Neural crest cell (in vitro differentiated cells): ENCODE measurements around the gene NR2F1. TPM values are rescaled to one million over a fixed set of nuclear protein-coding genes. Genes with fewer than 3 reads are reported as not detected.
A peak's percentile ranks its signal among the peaks of the same experiment; 100 is the strongest.
"Not testable (repeated sequence)": the region's sequence is repeated elsewhere in the genome, so short reads cannot be mapped to it uniquely, and the experiment has no call there.

Experiments
- DNase-seq: peaks from one replicate; pipeline ENCODE4 v3.0.0; 2021; ENCODE audit warnings: low read depth, mixed read lengths, low spot score
- H3K27ac Mint-ChIP-seq: one replicate; pipeline ENCODE4 v1.8.0; 2021; ENCODE audit warnings: mild to moderate bottlenecking, mixed read lengths; ENCODE audit not compliant: unreplicated experiment
- H3K27me3 Mint-ChIP-seq: 2 replicates; pipeline ENCODE4 v1.8.0; 2021; ENCODE audit warnings: low read depth, mild to moderate bottlenecking, mixed read lengths
- H3K36me3 Mint-ChIP-seq: 2 replicates; pipeline ENCODE4 v1.8.0; 2021; ENCODE audit warnings: low read depth, mild to moderate bottlenecking, mixed read lengths
- H3K4me1 Mint-ChIP-seq: 2 replicates; pipeline ENCODE4 v1.8.0; 2021; ENCODE audit warnings: mixed read lengths
- H3K4me3 Mint-ChIP-seq: one replicate; pipeline ENCODE4 v1.8.0; 2021; ENCODE audit warnings: mild to moderate bottlenecking, mixed read lengths
- H3K9me3 Mint-ChIP-seq: 2 replicates; pipeline ENCODE4 v1.8.0; 2021; ENCODE audit warnings: mixed read lengths
- CTCF ChIP-seq: fragments of 200-600 bp; sonication (generic); conservative IDR thresholded peaks from 2 replicates; pipeline ENCODE4 v1.5.0; 2021; ENCODE audit warnings: antibody characterized with exemption, mild to moderate bottlenecking
- long read RNA-seq: library from polyadenylated mRNA; unstranded; transcript quantifications from one replicate; pipeline ENCODE4 v2.0.0, GENCODE V29; 2020
- total RNA-seq: library from RNA; stranded (reverse); gene quantifications from 2 replicates; pipeline ENCODE4 v1.2.1, GENCODE V29; 2021

The NR2F1 gene
- total RNA-seq = 411 and 426 TPM in 2 replicates
- long read RNA-seq, transcript NR2F1-206 (3 exons, 3,841 nt) = major isoform, 16 of 55 reads
- long read RNA-seq, partial matches to known transcripts = 31 of 55 reads
- long read RNA-seq, other reads (novel, unspliced or antisense) = 8 of 55 reads

GRCh38 chr5:93582677-93583438, at the start of gene NR2F1:
Gene NR2F1, plus strand, starts transcription at chr5:93583222. Its CDS starts 1,802 bp downstream, at chr5:93585024.
- TF ChIP-seq CTCF = no peak
- H3K4me3 Mint-ChIP-seq = no peak within 1 kb of the TSS
- H3K27me3 Mint-ChIP-seq = peaks cover 21% of the 10 kb centered on the region
- peak; percentile 81 for DNase-seq
- H3K9me3 Mint-ChIP-seq = no peaks in the 10 kb centered on the region
- no peak within 1 kb of the TSS for H3K27ac Mint-ChIP-seq
- peaks cover 24% of the 10 kb centered on the region for H3K36me3 Mint-ChIP-seq
- H3K4me1 Mint-ChIP-seq = peaks cover 19% of the 10 kb centered on the region

DNA sequence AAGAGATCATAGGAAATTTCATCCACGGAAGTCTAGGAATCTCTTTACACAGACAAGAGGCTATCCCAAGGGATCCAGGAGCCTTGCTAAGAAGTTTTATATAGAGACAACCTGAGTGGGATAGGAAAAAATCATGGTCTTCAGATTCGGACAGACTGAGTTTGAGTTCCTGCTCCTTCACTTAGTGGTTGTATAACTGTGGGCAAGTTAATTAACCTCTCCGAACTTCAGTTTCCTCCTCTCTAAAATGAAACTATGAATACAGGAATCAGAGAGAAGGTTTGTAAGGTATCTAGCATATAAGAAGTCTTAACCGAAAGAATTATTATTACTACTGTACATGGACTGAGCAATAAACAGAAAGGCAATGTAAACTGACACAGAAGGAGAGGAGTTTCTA, 37.1 kb upstream of the NR2F1 start:
- no peak overlapping the region for H3K27ac Mint-ChIP-seq
- no peak for DNase-seq
- H3K36me3 Mint-ChIP-seq = peaks cover 39% of the 10 kb centered on the region
- no peak overlapping the region for H3K4me3 Mint-ChIP-seq
- H3K4me1 Mint-ChIP-seq = no peaks in the 10 kb centered on the region
- TF ChIP-seq CTCF = no peak
- H3K9me3 Mint-ChIP-seq = peaks cover 3% of the 10 kb centered on the region
- H3K27me3 Mint-ChIP-seq = no peaks in the 10 kb centered on the region

DNA sequence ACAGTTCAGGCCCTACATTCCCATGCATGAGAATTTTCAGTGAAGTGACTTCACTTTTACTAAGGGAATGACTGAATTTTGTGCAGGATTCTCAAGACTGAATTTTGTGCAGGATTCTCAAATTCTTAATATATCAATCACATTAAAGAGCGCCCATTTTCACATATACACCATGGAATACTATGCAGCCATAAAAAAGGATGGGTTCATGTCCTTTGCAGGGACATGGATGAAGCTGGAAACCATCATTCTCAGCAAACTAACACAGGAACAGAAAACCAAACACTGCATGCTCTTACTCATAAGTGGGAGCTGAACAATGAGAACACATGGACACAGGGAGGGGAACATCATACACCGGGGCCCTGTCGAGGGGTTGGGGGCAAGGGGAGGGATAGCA, 33.4 kb upstream of the NR2F1 start:
- not testable (repeated sequence) for H3K4me3 Mint-ChIP-seq, H3K4me1 Mint-ChIP-seq, DNase-seq, H3K9me3 Mint-ChIP-seq, H3K27ac Mint-ChIP-seq, H3K27me3 Mint-ChIP-seq
- peaks cover 33% of the 10 kb centered on the region for H3K36me3 Mint-ChIP-seq

DNA sequence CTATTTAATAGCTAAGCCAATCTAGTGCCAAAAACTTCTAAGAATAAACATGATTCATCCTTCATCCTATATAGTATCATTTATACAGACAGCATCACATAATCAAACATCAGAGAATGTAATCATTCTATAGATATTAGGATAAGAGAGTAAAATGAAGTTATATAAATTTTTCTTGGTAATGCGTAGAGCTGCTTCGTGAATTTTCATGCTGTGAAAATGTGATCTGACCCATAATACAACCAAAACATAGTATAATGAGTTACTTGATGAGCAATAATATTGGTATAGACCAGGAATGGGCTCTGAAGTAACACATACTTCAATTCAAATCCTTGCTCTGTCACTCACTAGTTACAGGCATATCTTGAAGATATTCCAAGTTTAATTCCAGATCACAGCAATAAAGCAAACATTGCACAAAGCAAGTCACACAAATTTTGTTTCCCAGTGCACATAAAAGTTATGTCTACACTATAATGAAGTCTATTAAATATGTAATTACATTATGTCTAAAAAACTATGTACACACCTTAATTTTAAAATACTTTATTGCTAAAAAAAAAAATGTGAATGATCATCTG, 25.9 kb upstream of the NR2F1 start:
- peaks cover 32% of the 10 kb centered on the region for H3K36me3 Mint-ChIP-seq
- no peak overlapping the region for H3K4me3 Mint-ChIP-seq
- no peaks in the 10 kb centered on the region for H3K27me3 Mint-ChIP-seq
- no peak for TF ChIP-seq CTCF
- H3K27ac Mint-ChIP-seq = no peak overlapping the region
- no peak for DNase-seq
- no peaks in the 10 kb centered on the region for H3K9me3 Mint-ChIP-seq
- H3K4me1 Mint-ChIP-seq = peaks cover 4% of the 10 kb centered on the region

GRCh38 chr5:93566091-93566490, 16.9 kb upstream of the NR2F1 start:
- Mint-ChIP-seq H3K27ac (no peak overlapping the region), H3K4me3 (no peak overlapping the region)
- TF ChIP-seq CTCF = no peak

DNA sequence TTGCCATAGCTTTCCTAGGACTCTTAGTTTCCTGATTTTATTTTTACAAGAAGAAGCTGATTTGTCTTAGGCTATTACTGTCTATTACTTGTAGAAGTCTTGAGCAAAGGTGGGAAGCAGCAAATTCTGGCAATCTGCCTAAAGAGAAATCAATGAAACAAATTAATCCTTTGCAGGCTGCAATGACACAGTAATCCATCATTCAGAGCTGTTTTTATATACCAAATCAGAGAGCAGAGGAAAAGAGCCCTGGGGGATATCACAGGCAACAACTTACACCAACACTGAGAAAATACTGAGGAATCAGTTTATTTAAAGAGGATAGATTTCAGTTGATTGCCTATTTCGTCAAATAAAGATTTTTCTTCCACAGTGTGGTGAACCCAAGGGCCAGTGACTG, 15.6 kb upstream of the NR2F1 start:
- peaks cover 56% of the 10 kb centered on the region for H3K4me1 Mint-ChIP-seq
- H3K9me3 Mint-ChIP-seq = peaks cover 5% of the 10 kb centered on the region
- H3K36me3 Mint-ChIP-seq = peaks cover 23% of the 10 kb centered on the region
- H3K27ac Mint-ChIP-seq = no peak overlapping the region
- DNase-seq = no peak
- peak overlapping the region; percentile 6 for H3K4me3 Mint-ChIP-seq
- no peak for TF ChIP-seq CTCF
- peaks cover 14% of the 10 kb centered on the region for H3K27me3 Mint-ChIP-seq

More at GRCh38 chr5:93566091-93566490, 16.9 kb upstream of the NR2F1 start:
- peaks cover 5% of the 10 kb centered on the region for H3K9me3 Mint-ChIP-seq
- H3K4me1 Mint-ChIP-seq = peaks cover 44% of the 10 kb centered on the region
- H3K27me3 Mint-ChIP-seq = peaks cover 4% of the 10 kb centered on the region
- no peak for DNase-seq
- peaks cover 16% of the 10 kb centered on the region for H3K36me3 Mint-ChIP-seq
